Calu3 (cell line): Measurements from ENCODE around the gene SAT1. TPM values are rescaled to one million over a fixed set of nuclear protein-coding genes. Genes with fewer than 3 reads are reported as not detected.
A peak's percentile ranks its signal among the peaks of the same experiment; 100 is the strongest.

ENCODE experiments used
- Bru-seq: library from RNA; stranded (reverse); fragments of 400-500 nt; gene quantifications from one replicate; lab custom pipeline; 2021; lab: Mats Ljungman, UMichigan
- BruChase-seq, 2 experiments: library from RNA; stranded (reverse); fragments of 400-500 nt; gene quantifications; one replicate each; lab custom pipeline; 2021; lab: Mats Ljungman, UMichigan
- BruUV-seq: library from RNA; stranded (reverse); fragments of 400-500 nt; replicated peaks from 2 replicates; lab custom pipeline; 2021; lab: Mats Ljungman, UMichigan
- CTCF ChIA-PET: fragments of 300-600 bp; sonication (Branson Sonifier 250); formaldehyde crosslinking; loops from one replicate; lab custom pipeline; 2022; ENCODE audit warnings: antibody characterized with exemption; lab: Charles Lee
- DNase-seq: peaks from one replicate; pipeline ENCODE4 v3.0.0; 2022
- H3K27ac Mint-ChIP-seq: one replicate; pipeline ENCODE4 v1.8.0; 2022; ENCODE audit warnings: mixed read lengths; ENCODE audit not compliant: unreplicated experiment
- H3K27me3 Mint-ChIP-seq: one replicate; pipeline ENCODE4 v1.8.0; 2022; ENCODE audit warnings: mixed read lengths; ENCODE audit not compliant: unreplicated experiment
- H3K36me3 Mint-ChIP-seq: one replicate; pipeline ENCODE4 v1.8.0; 2022; ENCODE audit warnings: mild to moderate bottlenecking, moderate library complexity, mixed read lengths; ENCODE audit not compliant: insufficient read depth, unreplicated experiment
- H3K4me1 Mint-ChIP-seq: one replicate; pipeline ENCODE4 v1.8.0; 2022; ENCODE audit warnings: mild to moderate bottlenecking, low read depth, mixed read lengths; ENCODE audit not compliant: unreplicated experiment
- H3K4me3 Mint-ChIP-seq: one replicate; pipeline ENCODE4 v1.8.0; 2022; ENCODE audit warnings: mild to moderate bottlenecking, low read depth, moderate library complexity, mixed read lengths; ENCODE audit not compliant: unreplicated experiment
- H3K9me3 Mint-ChIP-seq: one replicate; pipeline ENCODE4 v1.8.0; 2022; ENCODE audit warnings: low read depth, mixed read lengths; ENCODE audit not compliant: unreplicated experiment
- intact Hi-C: fragments of 100-400 bp; cut with micrococcal nuclease; formaldehyde crosslinking; loops from one replicate; pipeline ENCODE4 v1.10.0; 2022; ENCODE audit not compliant: unreplicated experiment
- long read RNA-seq: library from polyadenylated mRNA; stranded (forward); transcript quantifications from one replicate; pipeline ENCODE4 v2.0.0, GENCODE V29; 2022
- total RNA-seq: library from RNA; stranded (reverse); gene quantifications from 2 replicates; pipeline ENCODE4 v1.2.3, GENCODE V29; 2022
- TF ChIP-seq, protein P1 (sequence below): fragments of 200-600 bp; IDR thresholded peaks from one replicate; pipeline ENCODE4 v1.8.0; 2022; ENCODE audit warnings: antibody characterized with exemption; ENCODE audit not compliant: unreplicated experiment

Gene SAT1
- 419 and 426 TPM in 2 replicates for total RNA-seq
- percentile 100 among the genes with signal in this experiment for Bru-seq, nascent RNA
- percentile 100 among the genes with signal in this experiment for BruChase-seq, experiment 1, labeled RNA remaining after a 6-hour chase
- percentile 100 among the genes with signal in this experiment for BruChase-seq, experiment 2, labeled RNA remaining after a 2-hour chase
- long read RNA-seq, transcript SAT1-204 (6 exons, 1,065 nt): major isoform, 318 of 531 reads
- long read RNA-seq, transcript SAT1-207 (3 exons, 1,033 nt): minor isoform, 7 of 531 reads
- long read RNA-seq, transcript SAT1-209 (7 exons, 1,135 nt): minor isoform, 78 of 531 reads
- long read RNA-seq, partial matches to known transcripts: 5 of 531 reads
- long read RNA-seq, other reads (novel, unspliced or antisense): 117 of 531 reads

DNA sequence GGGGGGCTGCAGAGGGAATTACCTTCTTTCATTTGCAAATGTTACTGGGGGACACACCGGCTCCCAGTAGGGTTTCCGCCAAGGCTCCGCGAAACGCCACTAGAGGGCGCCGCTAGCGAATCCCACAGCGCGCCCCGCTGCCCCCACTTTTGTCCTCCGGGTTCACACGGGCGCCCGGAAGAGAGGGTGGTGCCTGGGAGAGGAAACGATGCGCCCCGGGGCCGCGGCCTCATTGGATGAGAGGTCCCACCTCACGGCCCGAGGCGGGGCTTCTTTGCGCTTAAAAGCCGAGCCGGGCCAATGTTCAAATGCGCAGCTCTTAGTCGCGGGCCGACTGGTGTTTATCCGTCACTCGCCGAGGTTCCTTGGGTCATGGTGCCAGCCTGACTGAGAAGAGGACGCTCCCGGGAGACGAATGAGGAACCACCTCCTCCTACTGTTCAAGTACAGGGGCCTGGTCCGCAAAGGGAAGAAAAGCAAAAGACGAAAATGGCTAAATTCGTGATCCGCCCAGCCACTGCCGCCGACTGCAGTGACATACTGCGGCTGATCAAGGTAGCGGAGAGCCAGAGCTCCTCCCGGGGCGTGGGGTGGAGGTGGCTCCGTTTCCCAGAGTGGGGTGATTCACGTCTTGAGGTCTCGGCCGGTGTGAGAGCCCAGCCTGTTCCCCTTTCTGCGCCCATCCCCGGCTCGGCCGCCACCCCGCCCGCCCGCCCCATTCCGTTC is at the start of gene SAT1:
Gene SAT1 (plus strand): TSS at position 311 of the 726 bp plus-strand sequence. CDS start 179 bp downstream, at position 490.
- peak within 1 kb of the TSS; percentile 93 for H3K27ac Mint-ChIP-seq
- peak; percentile 96 for DNase-seq

DNA sequence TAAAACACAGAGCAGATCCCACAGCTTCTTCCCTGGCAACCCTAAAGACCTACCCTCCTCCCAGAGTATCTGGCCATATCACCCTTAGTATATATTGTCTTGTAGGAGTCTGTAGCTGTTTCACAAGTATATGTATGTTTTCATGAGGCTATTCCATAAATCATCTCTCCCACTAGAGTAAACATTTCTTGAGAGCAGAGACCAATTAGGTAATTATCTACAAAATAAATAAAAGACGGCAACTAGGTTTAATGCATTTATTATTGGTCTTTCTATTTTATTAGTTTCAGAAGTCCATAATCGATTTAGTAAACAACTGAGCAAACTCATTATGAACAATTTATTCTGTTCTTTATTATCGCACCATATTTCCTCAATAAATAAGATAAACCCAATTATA is 46.9 kb upstream of the SAT1 start:
- peaks cover 8% of the 10 kb centered on the region for H3K4me1 Mint-ChIP-seq
- TF ChIP-seq, protein P1, sequence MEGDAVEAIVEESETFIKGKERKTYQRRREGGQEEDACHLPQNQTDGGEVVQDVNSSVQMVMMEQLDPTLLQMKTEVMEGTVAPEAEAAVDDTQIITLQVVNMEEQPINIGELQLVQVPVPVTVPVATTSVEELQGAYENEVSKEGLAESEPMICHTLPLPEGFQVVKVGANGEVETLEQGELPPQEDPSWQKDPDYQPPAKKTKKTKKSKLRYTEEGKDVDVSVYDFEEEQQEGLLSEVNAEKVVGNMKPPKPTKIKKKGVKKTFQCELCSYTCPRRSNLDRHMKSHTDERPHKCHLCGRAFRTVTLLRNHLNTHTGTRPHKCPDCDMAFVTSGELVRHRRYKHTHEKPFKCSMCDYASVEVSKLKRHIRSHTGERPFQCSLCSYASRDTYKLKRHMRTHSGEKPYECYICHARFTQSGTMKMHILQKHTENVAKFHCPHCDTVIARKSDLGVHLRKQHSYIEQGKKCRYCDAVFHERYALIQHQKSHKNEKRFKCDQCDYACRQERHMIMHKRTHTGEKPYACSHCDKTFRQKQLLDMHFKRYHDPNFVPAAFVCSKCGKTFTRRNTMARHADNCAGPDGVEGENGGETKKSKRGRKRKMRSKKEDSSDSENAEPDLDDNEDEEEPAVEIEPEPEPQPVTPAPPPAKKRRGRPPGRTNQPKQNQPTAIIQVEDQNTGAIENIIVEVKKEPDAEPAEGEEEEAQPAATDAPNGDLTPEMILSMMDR: no peak
- BruUV-seq: no TSS peak
- peaks cover 10% of the 10 kb centered on the region for H3K36me3 Mint-ChIP-seq
- no peaks in the 10 kb centered on the region for H3K9me3 Mint-ChIP-seq
- intact Hi-C loops: no loop called here
- no peak for DNase-seq
- CTCF ChIA-PET: no interaction called here
- no peaks in the 10 kb centered on the region for H3K27me3 Mint-ChIP-seq
- no peak overlapping the region for H3K4me3 Mint-ChIP-seq
- no peak overlapping the region for H3K27ac Mint-ChIP-seq

More for the DNA sequence above, at the start of gene SAT1:
- H3K9me3 Mint-ChIP-seq: no peaks in the 10 kb centered on the region
- peaks cover 65% of the 10 kb centered on the region for H3K36me3 Mint-ChIP-seq
- H3K4me3 Mint-ChIP-seq: peak within 1 kb of the TSS; percentile 81
- TF ChIP-seq, protein P1: peak; percentile 84
- BruUV-seq: no TSS peak
- H3K27me3 Mint-ChIP-seq: no peaks in the 10 kb centered on the region
- intact Hi-C loops: no loop called here
- CTCF ChIA-PET: interaction anchor here (0.6 to 2.9 kb wide), 7 partner anchors 21 to 119 kb away, joined by 3 to 45 read pairs (median 4); no protein-coding TSS in a partner anchor
- H3K4me1 Mint-ChIP-seq: peaks cover 17% of the 10 kb centered on the region

DNA sequence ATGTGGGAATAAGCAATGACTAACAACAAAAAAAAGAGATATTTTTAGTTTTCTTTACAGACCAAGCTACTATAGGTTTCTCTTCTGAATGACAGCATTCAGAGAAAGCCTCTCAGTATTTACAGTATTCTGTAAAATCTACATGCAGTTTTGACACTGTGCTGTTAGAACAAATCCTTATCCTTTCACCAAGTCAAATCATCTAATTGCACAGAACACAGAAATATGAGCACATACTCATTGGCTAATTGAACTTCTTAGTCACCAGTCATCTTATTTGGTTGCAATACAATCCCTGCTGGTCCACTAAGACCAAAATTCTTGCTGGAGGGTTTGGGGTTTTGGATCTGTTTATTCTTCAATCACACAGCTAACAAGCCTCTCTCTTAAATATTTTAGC is 45.6 kb upstream of the SAT1 start:
- no peak for DNase-seq
- Mint-ChIP-seq H3K4me3 (no peak overlapping the region), H3K4me1 (peaks cover 18% of the 10 kb centered on the region), H3K9me3 (no peaks in the 10 kb centered on the region), H3K27me3 (no peaks in the 10 kb centered on the region), H3K27ac (no peak overlapping the region), H3K36me3 (peaks cover 10% of the 10 kb centered on the region)
- no TSS peak for BruUV-seq
- TF ChIP-seq, protein P1: no peak
- intact Hi-C loops: no loop called here
- CTCF ChIA-PET: no interaction called here

DNA sequence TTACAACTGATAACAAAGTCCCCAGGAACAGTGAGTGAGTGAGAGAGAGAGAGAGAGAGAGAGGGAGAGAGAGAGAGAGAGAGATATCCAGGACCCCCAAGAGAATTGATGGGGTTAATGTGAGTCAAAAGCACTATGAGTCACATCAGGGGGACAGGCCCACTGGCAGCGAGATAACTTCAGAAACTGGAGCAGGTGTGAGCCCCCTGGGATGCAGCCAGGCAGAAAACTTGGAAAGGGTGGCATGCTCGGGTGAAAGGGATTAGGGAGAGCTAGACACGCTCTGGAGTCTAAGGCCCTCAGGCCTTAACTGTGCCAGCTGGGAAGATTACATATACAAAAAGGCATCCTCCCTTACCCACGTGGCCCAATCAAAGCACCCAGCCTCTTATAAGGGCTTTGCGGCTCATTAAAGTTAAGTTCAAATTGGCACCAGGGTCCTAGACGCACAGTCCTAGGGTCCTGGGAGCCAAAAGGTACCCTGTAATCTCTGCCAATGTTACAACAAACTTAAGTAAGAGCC is 40.7 kb upstream of the SAT1 start:
- TF ChIP-seq, protein P1: no peak
- CTCF ChIA-PET: interaction anchor here (0.6 to 1.9 kb wide), 6 partner anchors 9 to 744 kb away, joined by 3 to 10 read pairs (median 4); no protein-coding TSS in a partner anchor
- Mint-ChIP-seq H3K4me1 (peaks cover 18% of the 10 kb centered on the region), H3K27me3 (no peaks in the 10 kb centered on the region), H3K9me3 (no peaks in the 10 kb centered on the region), H3K4me3 (peak overlapping the region; percentile 67), H3K27ac (peak overlapping the region; percentile 61), H3K36me3 (peaks cover 22% of the 10 kb centered on the region)
- DNase-seq: peak; percentile 13
- intact Hi-C loops: loop anchor here (2.0 kb wide), 1 partner anchor 39 kb away; no protein-coding TSS in a partner anchor
- no TSS peak for BruUV-seq
